ENCODE measurements around the gene TMEM81. TPM values are rescaled to one million over a fixed set of nuclear protein-coding genes. Genes with fewer than 3 reads are reported as not detected.

Gene TMEM81
- total and polyA plus RNA-seq, 2 of the 8 experiments (the other 6 are each of a cell fraction or from before 2014, with no cell fraction given): 2.1 to 5.9 TPM

GRCh38 chr1:205072286-205072685 is 12.0 kb downstream of the TMEM81 start (continued):
- no peak for TF ChIP-seq ATF2 (IDR thresholded peaks at IDR 0.05; ENCODE audit: low read length)
